Peyer's patch (tissue), 4 donors: ENCODE measurements around the gene ARHGEF1. TPM values are rescaled to one million over a fixed set of nuclear protein-coding genes. Genes with fewer than 3 reads are reported as not detected.

Source experiments
- DNase-seq, 3 donors: peaks; one replicate each; pipeline ENCODE4 v3.0.0-alpha.2; 2017 to 2019
- H3K27ac ChIP-seq, 4 donors: fragments of 200-600 bp; sonication (generic); one replicate each; pipeline ENCODE4 v1.5.1; 2016 to 2019
- H3K27me3 ChIP-seq, 2 donors: fragments of 200-600 bp; sonication (generic); one replicate each; pipeline ENCODE4 v1.5.1; 2019
- H3K36me3 ChIP-seq, 3 donors: fragments of 200-600 bp; sonication (generic); one replicate each; pipeline ENCODE4 v1.5.1; 2016 to 2019
- H3K4me1 ChIP-seq, 4 donors: fragments of 200-600 bp; sonication (generic); one replicate each; pipeline ENCODE4 v1.5.1; 2016 to 2019
- H3K4me3 ChIP-seq, 4 donors: fragments of 200-600 bp; sonication (generic); 1 replicate in 3 of 4; 2 replicates in 1 of 4; pipeline ENCODE4 v1.5.1; 2016 to 2019; ENCODE audit warnings: mild to moderate bottlenecking in 1 of 4
- H3K9me3 ChIP-seq, 4 donors: fragments of 200-600 bp; sonication (generic); one replicate each; pipeline ENCODE4 v1.5.1; 2016 to 2019; ENCODE audit warnings: mild to moderate bottlenecking in 1 of 4
- CTCF ChIP-seq, 6 experiments: fragments of 450-650 bp in 4 of 6; fragments of 200-600 bp in 2 of 6; sonication (generic) in 1 of 6; IDR thresholded peaks; one replicate each; pipeline ENCODE4 v1.5.1; 2017 to 2019; ENCODE audit warnings: antibody characterized with exemption in 6 of 6, mild to moderate bottlenecking in 3 of 6, moderate library complexity in 1 of 6
- POLR2A ChIP-seq, 2 donors: fragments of 450-650 bp; IDR thresholded peaks; one replicate each; pipeline ENCODE4 v1.5.1; 2017; ENCODE audit warnings: antibody characterized with exemption in 2 of 2, mild to moderate bottlenecking in 2 of 2, moderate library complexity in 2 of 2
- total RNA-seq, 4 donors: library from RNA; depleted of rRNA; stranded (reverse); fragments of >200 nt; gene quantifications; one replicate each; pipeline ENCODE4 v1.1.0, GENCODE V29; 2016

ARHGEF1 gene
- total RNA-seq, 4 donors from 2014 or later = 90.0 to 368 (median 148) TPM

DNA sequence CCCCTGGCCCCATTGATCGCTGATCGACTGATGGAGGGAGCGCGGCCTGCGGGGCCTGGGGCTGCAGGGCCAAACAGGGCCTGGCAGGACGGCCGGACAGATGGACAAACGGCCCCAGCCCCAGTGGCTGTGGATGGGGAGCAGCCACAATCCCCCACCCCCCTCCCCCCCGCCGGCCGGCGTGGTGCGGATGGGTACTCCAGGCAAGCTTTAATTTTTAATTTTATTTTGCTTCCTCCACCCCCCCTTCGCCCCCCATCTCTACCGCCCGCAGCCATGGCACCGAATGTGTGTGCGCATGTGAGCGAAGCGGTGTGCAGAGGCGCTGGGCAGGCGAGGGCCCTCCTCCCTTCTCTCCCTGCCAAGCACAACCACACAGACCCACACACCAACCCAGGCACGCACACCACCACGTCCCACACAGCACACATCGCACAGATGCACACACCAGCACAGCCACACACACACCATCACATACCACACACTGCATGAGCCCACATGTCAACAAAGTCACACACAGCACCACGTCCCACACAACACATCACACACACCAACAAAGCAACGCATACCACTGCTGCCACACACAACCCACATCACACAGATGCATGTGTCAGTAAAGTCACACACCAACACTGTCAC lies 32.9 kb downstream of the ARHGEF1 start:
- Histone ChIP-seq H3K9me3 (no peaks in the 10 kb centered on the region), H3K36me3 (no peaks in the 10 kb centered on the region), H3K27ac (no peak overlapping the region), H3K27me3 (peaks cover 0 to 34% of the 10 kb centered on the region in 2 donors), H3K4me3 (no peak overlapping the region), H3K4me1 (peaks cover 0 to 35% (median 18%) of the 10 kb centered on the region in 4 donors)
- TF ChIP-seq POLR2A (IDR thresholded peaks at IDR 0.05) (no peak), CTCF (IDR thresholded peaks at IDR 0.05) (no peak)
- no peak for DNase-seq

DNA sequence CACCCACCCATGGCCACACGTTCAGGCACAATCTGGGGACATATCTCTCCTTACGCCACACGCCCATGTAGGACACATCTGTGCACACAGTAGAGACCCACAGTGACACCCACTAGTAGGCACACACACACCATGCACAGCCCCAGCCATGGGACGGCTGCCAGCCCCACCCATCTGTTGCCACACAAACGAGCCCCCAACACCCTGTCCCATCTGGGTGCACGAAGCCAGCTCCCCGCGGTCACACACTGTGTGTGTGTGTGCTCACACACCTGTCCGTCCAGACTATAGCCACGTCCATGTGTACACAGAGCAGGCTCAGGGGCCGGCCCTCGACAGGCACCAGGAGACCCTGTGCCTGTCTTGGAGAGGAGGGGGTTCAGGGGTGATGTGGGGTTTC lies 34.7 kb downstream of the ARHGEF1 start:
- H3K4me3 ChIP-seq = no peak overlapping the region
- H3K36me3 ChIP-seq = no peaks in the 10 kb centered on the region
- no peak for TF ChIP-seq POLR2A (IDR thresholded peaks at IDR 0.05)
- TF ChIP-seq CTCF (IDR thresholded peaks at IDR 0.05) = no peak
- H3K4me1 ChIP-seq = peaks cover 0 to 24% (median 13%) of the 10 kb centered on the region in 4 donors
- H3K27ac ChIP-seq = no peak overlapping the region
- H3K27me3 ChIP-seq = peaks cover 0 to 43% of the 10 kb centered on the region in 2 donors
- no peak for DNase-seq
- H3K9me3 ChIP-seq = no peaks in the 10 kb centered on the region

- Histone ChIP-seq H3K4me3 (no peak overlapping the region), H3K9me3 (no peaks in the 10 kb centered on the region), H3K36me3 (no peaks in the 10 kb centered on the region), H3K4me1 (peaks cover 0 to 19% (median 9%) of the 10 kb centered on the region in 4 donors), H3K27me3 (peaks cover 0 to 41% of the 10 kb centered on the region in 2 donors), H3K27ac (no peak overlapping the region)
- TF ChIP-seq POLR2A (IDR thresholded peaks at IDR 0.05) (no peak), CTCF (IDR thresholded peaks at IDR 0.05) (no peak)
- DNase-seq = no peak
Measured at GRCh38 chr19:41918095-41918494, 35.1 kb downstream of the ARHGEF1 start.

- TF ChIP-seq CTCF (IDR thresholded peaks at IDR 0.05) = no peak
- TF ChIP-seq POLR2A (IDR thresholded peaks at IDR 0.05) = no peak
- Histone ChIP-seq H3K27me3 (peaks cover 0 to 35% of the 10 kb centered on the region in 2 donors), H3K27ac (no peak overlapping the region), H3K4me3 (no peak overlapping the region), H3K4me1 (peaks cover 0 to 13% (median 6%) of the 10 kb centered on the region in 4 donors), H3K9me3 (no peaks in the 10 kb centered on the region), H3K36me3 (no peaks in the 10 kb centered on the region)
- no peak for DNase-seq
Measured at GRCh38 chr19:41918653-41919244, 35.8 kb downstream of the ARHGEF1 start.

- TF ChIP-seq CTCF (IDR thresholded peaks at IDR 0.05) (no peak), POLR2A (IDR thresholded peaks at IDR 0.05) (no peak)
- no peak overlapping the region for H3K27ac ChIP-seq
- H3K27me3 ChIP-seq = peaks cover 0 to 35% of the 10 kb centered on the region in 2 donors
- no peaks in the 10 kb centered on the region for H3K36me3 ChIP-seq
- no peak for DNase-seq
- H3K9me3 ChIP-seq = no peaks in the 10 kb centered on the region
- H3K4me1 ChIP-seq = peaks cover 0 to 8% (median 3%) of the 10 kb centered on the region in 4 donors
- H3K4me3 ChIP-seq = no peak overlapping the region
Measured at GRCh38 chr19:41919948-41920712, 37.1 kb downstream of the ARHGEF1 start.
